Trophoblast cell (in vitro differentiated cells and primary cell): ENCODE results near the gene HDAC2.
A peak's percentile ranks its signal among the peaks of the same experiment; 100 is the strongest.
"Not testable (repeated sequence)": the region's sequence is repeated elsewhere in the genome, so short reads cannot be mapped to it uniquely, and the experiment has no call there.

Source experiments
- DNase-seq, 2 donors: peaks; one replicate each; pipeline ENCODE4 v3.0.0-alpha.2; 2016
- H2AFZ ChIP-seq: 2 replicates; pipeline ENCODE4 v1.6.1; 2013; ENCODE audit warnings: low read length, moderate library complexity, mild to moderate bottlenecking; ENCODE audit not compliant: insufficient read depth, poor library complexity
- H2AK5ac ChIP-seq: 2 replicates; pipeline ENCODE4 v1.6.1; 2013; ENCODE audit warnings: mild to moderate bottlenecking, low read length
- H2BK120ac ChIP-seq: 2 replicates; pipeline ENCODE4 v1.6.1; 2013; ENCODE audit warnings: low read length, mild to moderate bottlenecking, moderate library complexity; ENCODE audit not compliant: insufficient read depth, poor library complexity
- H2BK12ac ChIP-seq: 2 replicates; pipeline ENCODE4 v1.6.1; 2013; ENCODE audit warnings: mild to moderate bottlenecking, low read length, moderate library complexity
- H2BK5ac ChIP-seq: 2 replicates; pipeline ENCODE4 v1.6.1; 2013; ENCODE audit warnings: low read length, low read depth, moderate library complexity, mild to moderate bottlenecking; ENCODE audit not compliant: poor library complexity
- H3K14ac ChIP-seq: 2 replicates; pipeline ENCODE4 v1.6.1; 2013; ENCODE audit warnings: mild to moderate bottlenecking, low read length
- H3K18ac ChIP-seq: 2 replicates; pipeline ENCODE4 v1.6.1; 2013; ENCODE audit warnings: mild to moderate bottlenecking, low read length
- H3K23ac ChIP-seq: 2 replicates; pipeline ENCODE4 v1.6.1; 2013; ENCODE audit warnings: low read length
- H3K27ac ChIP-seq: 2 replicates; pipeline ENCODE4 v1.5.1; 2013; ENCODE audit warnings: low read depth, mild to moderate bottlenecking, inconsistent platforms, low read length, moderate library complexity
- H3K27me3 ChIP-seq: 2 replicates; pipeline ENCODE4 v1.6.1; 2013; ENCODE audit warnings: inconsistent platforms, mild to moderate bottlenecking, low read length, moderate library complexity; ENCODE audit not compliant: insufficient read depth
- H3K36me3 ChIP-seq, 2 experiments: 1 replicate in 1 of 2; 2 replicates in 1 of 2; pipeline ENCODE4 v1.6.1; 2013; ENCODE audit warnings: low read length in 2 of 2, mild to moderate bottlenecking in 2 of 2, moderate library complexity in 1 of 2; ENCODE audit not compliant: insufficient read depth in 2 of 2, control insufficient read depth in 1 of 2
- H3K4ac ChIP-seq: 2 replicates; pipeline ENCODE4 v1.6.1; 2013; ENCODE audit warnings: low read depth, mild to moderate bottlenecking, low read length, moderate library complexity
- H3K4me1 ChIP-seq, 2 experiments: 1 replicate in 1 of 2; 2 replicates in 1 of 2; pipeline ENCODE4 v1.6.1; 2013; ENCODE audit warnings: low read length in 2 of 2, mild to moderate bottlenecking in 2 of 2, moderate library complexity in 1 of 2; ENCODE audit not compliant: insufficient read depth in 2 of 2, control insufficient read depth in 1 of 2
- H3K4me2 ChIP-seq: 2 replicates; pipeline ENCODE4 v1.6.1; 2013; ENCODE audit warnings: inconsistent platforms, mild to moderate bottlenecking, low read length, moderate library complexity
- H3K4me3 ChIP-seq: 2 replicates; pipeline ENCODE4 v1.5.1; 2013; ENCODE audit warnings: mild to moderate bottlenecking, low read depth, low read length, inconsistent platforms
- H3K79me1 ChIP-seq: one replicate; pipeline ENCODE4 v1.6.1; 2013; ENCODE audit warnings: low read length
- H3K79me2 ChIP-seq: 2 replicates; pipeline ENCODE4 v1.6.1; 2013; ENCODE audit warnings: low read length, mild to moderate bottlenecking; ENCODE audit not compliant: control insufficient read depth, insufficient read depth, poor library complexity
- H3K9ac ChIP-seq: 2 replicates; pipeline ENCODE4 v1.6.1; 2013; ENCODE audit warnings: mild to moderate bottlenecking, low read length
- H3K9me3 ChIP-seq: 2 replicates; pipeline ENCODE4 v1.6.1; 2013; ENCODE audit warnings: low read depth, mild to moderate bottlenecking, control low read depth, inconsistent platforms, low read length; ENCODE audit not compliant: insufficient read depth
- H4K12ac ChIP-seq: 2 replicates; pipeline ENCODE4 v1.6.1; 2013; ENCODE audit warnings: low read depth, mild to moderate bottlenecking, low read length, moderate library complexity
- H4K8ac ChIP-seq: 2 replicates; pipeline ENCODE4 v1.6.1; 2013; ENCODE audit warnings: low read depth, mild to moderate bottlenecking, low read length, moderate library complexity
- H4K91ac ChIP-seq: one replicate; pipeline ENCODE4 v1.6.1; 2013; ENCODE audit warnings: low read depth, mild to moderate bottlenecking, low read length, moderate library complexity
- WGBS: extraction: QIAGEN DNeasy Blood & Tissue Kit; methylation state at CpG from one replicate; pipeline ENCODE4 v1.1.7; 2013; ENCODE audit warnings: missing lambda C conversion rate; ENCODE audit not compliant: insufficient read length, insufficient coverage; ENCODE audit errors: extremely low coverage; 5-methylcytosine and 5-hydroxymethylcytosine counted together

The HDAC2 gene

GRCh38 chr6:114011486-114011885, 40.5 kb upstream of the HDAC2 start:
- Histone ChIP-seq H2BK120ac (peak overlapping the region; percentile 100), H3K79me1 (peaks cover 24% of the 10 kb centered on the region), H3K27ac (peak overlapping the region; percentile 97), H2BK5ac (peak overlapping the region; percentile 95), H3K4me2 (peak overlapping the region; percentile 51), H3K4me1 (peaks cover 17 to 28% of the 10 kb centered on the region in 2 experiments), H2BK12ac (peak overlapping the region; percentile 97), H4K8ac (peak overlapping the region; percentile 23), H4K91ac (peak overlapping the region; percentile 96)
- H3K23ac ChIP-seq, H3K27me3 ChIP-seq, H3K36me3 ChIP-seq, H3K18ac ChIP-seq, H2AFZ ChIP-seq, H2AK5ac ChIP-seq, H3K4me3 ChIP-seq, H3K9ac ChIP-seq, H3K9me3 ChIP-seq, H3K14ac ChIP-seq, H3K4ac ChIP-seq, H3K79me2 ChIP-seq, H4K12ac ChIP-seq: not testable (repeated sequence)
- DNase-seq: peak; percentile 73 to 76
- WGBS: no CpG with 5 or more reads among the region's 7 CpGs

GRCh38 chr6:114010540-114010939, 39.6 kb upstream of the HDAC2 start:
- Histone ChIP-seq H3K27me3 (no peaks in the 10 kb centered on the region), H3K14ac (peak overlapping the region; percentile 92), H3K9ac (no peak overlapping the region), H4K91ac (peak overlapping the region; percentile 96), H3K4me2 (peak overlapping the region; percentile 51), H2BK120ac (peak overlapping the region; percentile 100), H4K12ac (peak overlapping the region; percentile 74), H3K23ac (no peak overlapping the region), H3K79me1 (peaks cover 24% of the 10 kb centered on the region), H3K79me2 (peaks cover 3% of the 10 kb centered on the region), H3K4me3 (no peak overlapping the region), H2AFZ (no peak overlapping the region), H3K18ac (peak overlapping the region; percentile 68), H3K36me3 (no peaks in the 10 kb centered on the region), H2BK5ac (peak overlapping the region; percentile 95), H3K4ac (peak overlapping the region; percentile 84), H3K27ac (peak overlapping the region; percentile 97), H3K9me3 (no peaks in the 10 kb centered on the region), H2BK12ac (peak overlapping the region; percentile 97), H4K8ac (peak overlapping the region; percentile 85), H2AK5ac (peak overlapping the region; percentile 82), H3K4me1 (peaks cover 17 to 26% of the 10 kb centered on the region in 2 experiments)
- no peak for DNase-seq
- WGBS: no CpG with 5 or more reads among the region's 2 CpGs

- H2BK12ac ChIP-seq: no peak overlapping the region
- WGBS: no CpG with 5 or more reads among the region's 2 CpGs
- DNase-seq: no peak
Observed at GRCh38 chr6:114009192-114009591, 38.2 kb upstream of the HDAC2 start.

GRCh38 chr6:114008331-114008730, 37.4 kb upstream of the HDAC2 start:
- no peak overlapping the region for H3K27ac ChIP-seq
- no peak overlapping the region for H3K4me2 ChIP-seq
- no peak overlapping the region for H3K9ac ChIP-seq
- H3K23ac ChIP-seq: no peak overlapping the region
- H4K8ac ChIP-seq: no peak overlapping the region
- H3K79me2 ChIP-seq: peaks cover 3% of the 10 kb centered on the region
- no peak overlapping the region for H3K4me3 ChIP-seq
- H4K12ac ChIP-seq: no peak overlapping the region
- H3K36me3 ChIP-seq: no peaks in the 10 kb centered on the region
- no peak overlapping the region for H4K91ac ChIP-seq
- H3K4me1 ChIP-seq: peaks cover 17 to 22% of the 10 kb centered on the region in 2 experiments
- no peak overlapping the region for H3K18ac ChIP-seq
- DNase-seq: no peak
- H2BK12ac ChIP-seq: no peak overlapping the region
- H2AK5ac ChIP-seq: no peak overlapping the region
- H3K27me3 ChIP-seq: no peaks in the 10 kb centered on the region
- peak overlapping the region; percentile 11 for H2BK120ac ChIP-seq
- H2AFZ ChIP-seq: no peak overlapping the region
- WGBS: no CpG with 5 or more reads among the region's 4 CpGs
- H2BK5ac ChIP-seq: no peak overlapping the region
- peaks cover 23% of the 10 kb centered on the region for H3K79me1 ChIP-seq
- no peak overlapping the region for H3K14ac ChIP-seq
- no peak overlapping the region for H3K4ac ChIP-seq
- no peaks in the 10 kb centered on the region for H3K9me3 ChIP-seq

More at GRCh38 chr6:114009192-114009591, 38.2 kb upstream of the HDAC2 start:
- H4K8ac ChIP-seq: no peak overlapping the region
- H3K18ac ChIP-seq: no peak overlapping the region
- no peak overlapping the region for H2BK120ac ChIP-seq
- H3K9me3 ChIP-seq: no peaks in the 10 kb centered on the region
- peaks cover 3% of the 10 kb centered on the region for H3K79me2 ChIP-seq
- H3K27me3 ChIP-seq: no peaks in the 10 kb centered on the region
- H2AK5ac ChIP-seq: no peak overlapping the region
- H3K4ac ChIP-seq: no peak overlapping the region
- peaks cover 23% of the 10 kb centered on the region for H3K79me1 ChIP-seq
- no peak overlapping the region for H3K4me2 ChIP-seq
- H3K9ac ChIP-seq: no peak overlapping the region
- H3K23ac ChIP-seq: no peak overlapping the region
- H3K36me3 ChIP-seq: no peaks in the 10 kb centered on the region
- H3K4me3 ChIP-seq: no peak overlapping the region
- H4K12ac ChIP-seq: no peak overlapping the region
- H2BK5ac ChIP-seq: no peak overlapping the region
- H3K14ac ChIP-seq: no peak overlapping the region
- peaks cover 17 to 22% of the 10 kb centered on the region in 2 experiments for H3K4me1 ChIP-seq
- H4K91ac ChIP-seq: peak overlapping the region; percentile 52
- no peak overlapping the region for H2AFZ ChIP-seq
- no peak overlapping the region for H3K27ac ChIP-seq
